Kidney epithelial cell (primary cell): ENCODE results near the gene DRAXIN. TPM values are rescaled to one million over a fixed set of nuclear protein-coding genes. Genes with fewer than 3 reads are reported as not detected.

Experiments
- DNase-seq: peaks from one replicate; pipeline ENCODE4 v3.0.0-alpha.2; 2010; ENCODE audit warnings: low read depth
- H3K27me3 ChIP-seq: 2 replicates; pipeline ENCODE4 v1.6.0; 2011; ENCODE audit warnings: low read length; ENCODE audit not compliant: control insufficient read depth, insufficient read depth
- H3K36me3 ChIP-seq: 2 replicates; pipeline ENCODE4 v1.5.1; 2011; ENCODE audit warnings: low read length; ENCODE audit not compliant: control insufficient read depth, insufficient read depth
- H3K4me3 ChIP-seq: 2 replicates; pipeline ENCODE4 v1.5.1; 2011; ENCODE audit warnings: low read depth, mild to moderate bottlenecking, control low read depth, low read length
- total RNA-seq: library from RNA; depleted of rRNA; stranded (reverse); fragments of >200 nt; gene quantifications from 2 replicates; pipeline ENCODE4 v1.2.3, GENCODE V29; 2015
- TF ChIP-seq, protein P1 (sequence below): IDR thresholded peaks from 2 replicates; pipeline ENCODE4 v1.5.1; 2011; ENCODE audit warnings: mild to moderate bottlenecking, moderate library complexity, low read length, control low read depth, inconsistent platforms; ENCODE audit not compliant: insufficient read depth, poor library complexity, severe bottlenecking

The DRAXIN gene
- total RNA-seq, 1 donor from 2014 or later = 2.8 TPM

DNA sequence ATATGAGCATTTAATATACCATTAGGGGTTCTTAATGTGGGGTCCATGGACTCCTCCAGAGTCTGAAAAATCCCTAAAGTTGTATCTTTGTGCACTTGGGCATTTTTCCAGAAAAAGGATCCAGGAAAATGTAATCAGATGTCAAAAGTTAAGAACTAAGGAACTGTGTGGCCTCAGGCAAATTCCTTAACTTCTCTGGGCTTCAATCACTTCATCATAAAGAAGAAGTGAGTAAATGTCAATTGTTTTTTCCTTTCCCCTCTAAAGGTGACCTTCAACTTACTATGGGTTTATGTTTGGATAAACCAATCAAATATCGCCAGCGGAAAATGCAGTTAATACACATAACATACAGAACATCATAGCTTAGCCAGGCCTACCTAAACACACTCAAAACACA, 13.1 kb upstream of the DRAXIN start:
- DNase-seq = no peak
- Histone ChIP-seq H3K27me3 (peaks cover 4% of the 10 kb centered on the region), H3K36me3 (peaks cover 2% of the 10 kb centered on the region), H3K4me3 (no peak overlapping the region)
- TF ChIP-seq, protein P1, sequence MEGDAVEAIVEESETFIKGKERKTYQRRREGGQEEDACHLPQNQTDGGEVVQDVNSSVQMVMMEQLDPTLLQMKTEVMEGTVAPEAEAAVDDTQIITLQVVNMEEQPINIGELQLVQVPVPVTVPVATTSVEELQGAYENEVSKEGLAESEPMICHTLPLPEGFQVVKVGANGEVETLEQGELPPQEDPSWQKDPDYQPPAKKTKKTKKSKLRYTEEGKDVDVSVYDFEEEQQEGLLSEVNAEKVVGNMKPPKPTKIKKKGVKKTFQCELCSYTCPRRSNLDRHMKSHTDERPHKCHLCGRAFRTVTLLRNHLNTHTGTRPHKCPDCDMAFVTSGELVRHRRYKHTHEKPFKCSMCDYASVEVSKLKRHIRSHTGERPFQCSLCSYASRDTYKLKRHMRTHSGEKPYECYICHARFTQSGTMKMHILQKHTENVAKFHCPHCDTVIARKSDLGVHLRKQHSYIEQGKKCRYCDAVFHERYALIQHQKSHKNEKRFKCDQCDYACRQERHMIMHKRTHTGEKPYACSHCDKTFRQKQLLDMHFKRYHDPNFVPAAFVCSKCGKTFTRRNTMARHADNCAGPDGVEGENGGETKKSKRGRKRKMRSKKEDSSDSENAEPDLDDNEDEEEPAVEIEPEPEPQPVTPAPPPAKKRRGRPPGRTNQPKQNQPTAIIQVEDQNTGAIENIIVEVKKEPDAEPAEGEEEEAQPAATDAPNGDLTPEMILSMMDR = no peak

DNA sequence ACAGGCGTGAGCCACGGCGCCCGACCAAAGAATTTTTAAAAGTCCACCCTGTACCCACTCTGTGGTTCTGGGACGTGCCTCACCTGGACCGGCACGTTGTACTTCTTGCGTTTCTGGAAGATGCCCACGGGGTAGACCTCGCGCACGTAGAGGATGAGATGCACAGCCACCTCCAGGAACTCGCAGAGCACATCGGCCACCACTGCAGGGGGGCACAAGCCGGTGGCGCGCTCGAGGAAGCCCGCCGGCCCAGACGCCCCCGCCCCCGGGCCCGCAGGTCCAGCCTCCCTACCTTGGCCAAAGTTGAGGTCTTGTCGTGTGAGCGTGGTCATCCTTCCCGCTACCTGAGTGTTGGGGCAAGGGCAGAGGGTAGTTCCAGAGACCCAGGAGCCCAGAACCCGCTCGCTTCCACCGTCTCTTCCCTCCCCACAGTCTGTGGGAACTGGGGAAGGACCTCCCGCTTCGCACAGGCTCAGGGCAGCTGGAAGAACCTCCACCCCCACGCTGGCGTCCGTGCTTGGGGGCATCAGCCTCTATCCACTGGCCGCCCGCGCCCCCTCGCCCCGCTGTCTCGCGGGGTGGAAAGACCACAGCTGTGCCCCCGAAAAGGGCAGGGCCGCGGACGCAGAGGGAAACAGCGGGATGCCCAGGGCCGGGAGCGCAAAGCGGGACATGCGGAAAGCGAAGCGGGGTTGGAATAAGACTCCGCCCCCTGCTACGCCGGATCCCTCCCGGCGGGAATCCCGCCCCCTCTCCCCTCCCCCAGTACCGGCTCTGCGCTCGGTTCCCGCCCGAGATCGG, 11.0 kb upstream of the DRAXIN start:
- TF ChIP-seq, protein P1 = no peak
- DNase-seq = no peak
- H3K4me3 ChIP-seq = peak overlapping the region; percentile 93

GRCh38 chr1:11681071-11681771, 10.3 kb upstream of the DRAXIN start, which contains the start of gene MAD2L2:
TSS of gene MAD2L2 (minus strand) at chr1:11681148. CDS start at chr1:11680601, 547 bp downstream.
- DNase-seq = peak; percentile 14
- H3K27me3 ChIP-seq = peaks cover 8% of the 10 kb centered on the region
- no peaks in the 10 kb centered on the region for H3K36me3 ChIP-seq
- TF ChIP-seq, protein P1 = no peak
- H3K4me3 ChIP-seq = peak within 1 kb of the TSS; percentile 93

More for the DNA sequence above, 11.0 kb upstream of the DRAXIN start:
- Histone ChIP-seq H3K27me3 (peaks cover 6% of the 10 kb centered on the region), H3K36me3 (peaks cover 2% of the 10 kb centered on the region)

DNA sequence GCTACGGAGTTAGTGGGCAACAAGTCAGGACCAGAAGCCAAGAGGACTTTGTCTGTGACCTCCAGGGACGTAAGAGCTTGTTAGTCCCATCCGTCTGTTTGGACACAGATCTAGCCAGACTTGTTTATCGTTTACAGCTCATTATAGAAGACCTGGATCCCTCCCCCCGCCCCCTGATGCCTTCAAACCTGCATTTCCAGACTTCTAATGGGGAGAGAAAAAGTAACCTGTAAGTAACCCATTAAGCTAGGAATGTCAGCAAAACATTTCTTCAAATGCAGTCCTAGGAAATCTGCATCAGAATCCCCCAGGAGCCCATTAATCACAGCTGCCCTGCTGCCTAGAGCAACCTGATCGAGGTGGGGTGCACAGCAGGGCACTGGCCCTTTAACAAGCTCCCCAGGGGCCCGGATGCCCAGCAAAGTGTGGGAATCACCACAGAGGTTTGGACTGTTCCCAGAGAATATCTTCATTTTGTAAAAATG, 9.2 kb upstream of the DRAXIN start:
- Histone ChIP-seq H3K36me3 (no peaks in the 10 kb centered on the region), H3K4me3 (no peak overlapping the region), H3K27me3 (peaks cover 9% of the 10 kb centered on the region)
- DNase-seq = no peak
- TF ChIP-seq, protein P1 = no peak

GRCh38 chr1:11682799-11683198, 8.7 kb upstream of the DRAXIN start:
- Histone ChIP-seq H3K27me3 (peaks cover 9% of the 10 kb centered on the region), H3K36me3 (no peaks in the 10 kb centered on the region), H3K4me3 (no peak overlapping the region)
- TF ChIP-seq, protein P1 = no peak
- DNase-seq = no peak
